Measurements from ENCODE around the gene ELN. TPM values are rescaled to one million over a fixed set of nuclear protein-coding genes. Genes with fewer than 3 reads are reported as not detected.
"Not testable (repeated sequence)": the region's sequence is repeated elsewhere in the genome, so short reads cannot be mapped to it uniquely, and the experiment has no call there.

Gene ELN
- total RNA-seq, 2 experiments from 2014 or later = not detected

- Mint-ChIP-seq H3K9me3 (ENCODE audit: insufficient read depth) (no peaks in the 10 kb centered on the region), H3K27me3 (ENCODE audit: low read depth) (no peaks in the 10 kb centered on the region), H3K4me1 (ENCODE audit: low read depth) (peaks cover 23% of the 10 kb centered on the region), H3K36me3 (ENCODE audit: low read depth) (no peaks in the 10 kb centered on the region), H3K27ac (no peak overlapping the region), H3K4me3 (no peak overlapping the region)
- POLR2A ChIA-PET = interaction anchor here (0.7 kb wide), 1 partner anchor 53 kb away, joined by 3 read pairs; no protein-coding TSS in a partner anchor
- ATAC-seq = no peak
- CTCF ChIA-PET = no interaction called here
- DNase-seq = no peak
Observed at GRCh38 chr7:74006032-74006431, 21.9 kb upstream of the ELN start.

DNA sequence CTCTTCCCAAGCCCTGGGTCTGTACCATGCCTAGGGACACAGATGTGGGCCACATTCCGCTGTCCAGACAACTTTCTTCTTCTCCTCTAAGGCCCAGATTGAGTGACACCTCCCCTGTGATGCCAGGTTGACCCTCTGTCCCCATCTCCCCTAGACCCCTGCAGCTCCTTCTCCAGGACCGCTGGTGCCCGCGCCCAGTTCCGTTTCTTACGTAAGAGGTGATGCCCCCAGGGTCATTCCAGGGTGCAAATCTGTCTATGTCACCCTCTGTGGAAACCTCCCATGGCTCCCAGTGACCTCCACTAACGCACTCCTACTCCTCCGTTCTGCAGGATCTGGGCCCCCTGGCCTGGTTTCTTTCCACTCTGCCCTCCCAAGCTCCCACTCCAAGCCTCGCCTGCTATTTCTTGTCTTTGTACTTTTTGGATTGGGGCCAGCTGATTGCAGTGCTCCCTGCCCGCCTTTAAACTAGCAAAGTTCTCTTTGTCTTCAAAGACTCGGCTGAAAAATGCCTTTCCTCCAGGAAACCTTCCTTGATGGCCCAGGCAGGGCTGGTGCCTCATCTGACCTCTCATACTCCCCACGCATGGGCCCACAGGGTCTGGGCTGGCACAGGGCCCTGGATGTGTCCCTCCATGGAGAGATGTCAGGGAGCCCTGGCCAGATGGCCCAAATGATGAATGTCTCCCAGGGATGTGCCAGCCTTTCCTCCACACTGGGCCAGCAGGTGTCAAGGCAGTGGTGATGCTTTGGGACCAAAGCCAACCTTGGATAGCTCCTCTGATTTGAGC is 21.3 kb upstream of the ELN start:
- ChIA-PET POLR2A (interaction anchor here (0.7 kb wide), 1 partner anchor 53 kb away, joined by 3 read pairs; no protein-coding TSS in a partner anchor), CTCF (no interaction called here)
- H3K27me3 Mint-ChIP-seq (ENCODE audit: low read depth) = no peaks in the 10 kb centered on the region
- no peaks in the 10 kb centered on the region for H3K9me3 Mint-ChIP-seq (ENCODE audit: insufficient read depth)
- peak overlapping the region; percentile 8 for H3K27ac Mint-ChIP-seq
- no peak overlapping the region for H3K4me3 Mint-ChIP-seq
- ATAC-seq = no peak
- no peaks in the 10 kb centered on the region for H3K36me3 Mint-ChIP-seq (ENCODE audit: low read depth)
- H3K4me1 Mint-ChIP-seq (ENCODE audit: low read depth) = peaks cover 17% of the 10 kb centered on the region
- DNase-seq = no peak

GRCh38 chr7:74007242-74007567 is 20.8 kb upstream of the ELN start:
- ChIA-PET CTCF (no interaction called here), POLR2A (no interaction called here)
- H3K27ac Mint-ChIP-seq = peak overlapping the region; percentile 8
- H3K36me3 Mint-ChIP-seq (ENCODE audit: low read depth) = no peaks in the 10 kb centered on the region
- DNase-seq (no peak), ATAC-seq (no peak)
- H3K9me3 Mint-ChIP-seq (ENCODE audit: insufficient read depth) = no peaks in the 10 kb centered on the region
- H3K4me1 Mint-ChIP-seq (ENCODE audit: low read depth) = peaks cover 12% of the 10 kb centered on the region
- no peaks in the 10 kb centered on the region for H3K27me3 Mint-ChIP-seq (ENCODE audit: low read depth)
- H3K4me3 Mint-ChIP-seq = no peak overlapping the region

- Mint-ChIP-seq H3K4me3 (no peak overlapping the region), H3K36me3 (ENCODE audit: low read depth) (no peaks in the 10 kb centered on the region), H3K27me3 (ENCODE audit: low read depth) (no peaks in the 10 kb centered on the region), H3K4me1 (ENCODE audit: low read depth) (no peaks in the 10 kb centered on the region), H3K27ac (peak overlapping the region; percentile 3), H3K9me3 (ENCODE audit: insufficient read depth) (no peaks in the 10 kb centered on the region)
- CTCF ChIA-PET = no interaction called here
- ATAC-seq (no peak), DNase-seq (no peak)
- POLR2A ChIA-PET = interaction anchor here (0.8 kb wide), 1 partner anchor 567 kb away, joined by 3 read pairs; no protein-coding TSS in a partner anchor
Observed at GRCh38 chr7:74008687-74009086, 19.3 kb upstream of the ELN start.

DNA sequence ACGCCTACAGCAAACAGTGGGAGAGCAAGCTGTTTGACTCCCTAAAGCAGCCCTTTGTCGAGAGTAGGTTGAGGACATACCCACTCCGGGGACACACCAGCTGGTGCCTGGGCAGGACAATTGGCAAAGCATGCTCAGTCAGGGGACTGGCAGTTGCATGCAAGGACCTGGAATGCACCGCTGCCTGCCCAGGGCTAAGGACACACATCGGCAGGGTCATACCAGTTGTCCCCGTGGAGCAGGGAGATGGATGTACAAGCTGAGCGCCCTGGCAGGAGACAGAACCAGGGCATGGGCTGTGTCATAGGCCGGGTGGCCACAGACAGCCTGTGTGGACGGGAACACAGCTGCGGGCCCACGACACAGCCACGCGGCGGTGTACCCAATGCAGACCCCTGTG is 18.3 kb upstream of the ELN start:
- no peak overlapping the region for H3K4me3 Mint-ChIP-seq
- ATAC-seq = no peak
- no peaks in the 10 kb centered on the region for H3K36me3 Mint-ChIP-seq (ENCODE audit: low read depth)
- no peak for DNase-seq
- H3K4me1 Mint-ChIP-seq (ENCODE audit: low read depth) = peaks cover 3% of the 10 kb centered on the region
- POLR2A ChIA-PET = interaction anchor here (0.8 kb wide), 1 partner anchor 566 kb away, joined by 3 read pairs; no protein-coding TSS in a partner anchor
- no peaks in the 10 kb centered on the region for H3K9me3 Mint-ChIP-seq (ENCODE audit: insufficient read depth)
- no peaks in the 10 kb centered on the region for H3K27me3 Mint-ChIP-seq (ENCODE audit: low read depth)
- no peak overlapping the region for H3K27ac Mint-ChIP-seq
- CTCF ChIA-PET = no interaction called here

DNA sequence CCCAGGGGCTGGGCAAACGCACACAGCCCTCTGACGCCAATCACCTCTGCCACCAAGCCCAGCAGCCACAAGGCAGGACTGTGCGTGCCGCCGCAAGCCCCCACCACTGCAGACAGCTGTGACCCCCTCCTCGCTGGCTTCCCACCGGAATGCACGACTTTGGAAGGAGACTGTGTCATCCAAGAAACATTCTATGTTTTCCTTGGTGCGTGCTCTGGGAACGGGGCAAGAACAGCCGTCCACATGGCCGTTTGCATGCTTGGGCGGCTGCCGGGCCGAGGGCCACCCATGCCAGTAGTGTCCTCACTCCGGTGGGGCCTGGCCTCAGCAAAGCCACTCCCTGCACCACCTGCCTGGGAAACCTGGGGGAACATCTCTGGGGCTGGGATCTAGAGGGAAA is 17.6 kb upstream of the ELN start:
- ChIA-PET CTCF (no interaction called here), POLR2A (no interaction called here)
- DNase-seq = no peak
- no peaks in the 10 kb centered on the region for H3K36me3 Mint-ChIP-seq (ENCODE audit: low read depth)
- H3K9me3 Mint-ChIP-seq (ENCODE audit: insufficient read depth) = no peaks in the 10 kb centered on the region
- no peaks in the 10 kb centered on the region for H3K27me3 Mint-ChIP-seq (ENCODE audit: low read depth)
- H3K4me3 Mint-ChIP-seq = no peak overlapping the region
- ATAC-seq = no peak
- no peak overlapping the region for H3K27ac Mint-ChIP-seq
- H3K4me1 Mint-ChIP-seq (ENCODE audit: low read depth) = peaks cover 5% of the 10 kb centered on the region

DNA sequence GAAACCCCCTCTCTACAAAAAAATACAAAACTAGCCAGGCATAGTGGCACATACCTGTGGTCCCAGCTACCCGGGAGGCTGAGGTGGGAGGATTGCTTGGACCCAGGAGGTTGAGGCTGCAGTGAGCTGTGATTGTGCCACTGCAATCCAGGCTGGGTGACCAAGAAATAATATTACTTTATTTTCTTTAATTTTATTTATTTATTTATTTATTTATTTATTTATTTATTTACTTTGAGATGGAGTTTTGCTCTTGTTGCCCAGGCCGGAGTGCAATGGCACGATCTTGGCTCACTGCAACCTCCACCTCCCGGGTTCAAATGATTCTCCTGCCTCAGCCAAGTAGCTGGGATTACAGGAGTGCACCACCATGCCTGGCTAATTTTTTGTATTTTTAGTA is 16.6 kb upstream of the ELN start:
- H3K27me3 Mint-ChIP-seq (ENCODE audit: low read depth); CTCF ChIA-PET; H3K4me1 Mint-ChIP-seq (ENCODE audit: low read depth); H3K27ac Mint-ChIP-seq; DNase-seq; POLR2A ChIA-PET; ATAC-seq; H3K36me3 Mint-ChIP-seq (ENCODE audit: low read depth); H3K4me3 Mint-ChIP-seq; H3K9me3 Mint-ChIP-seq (ENCODE audit: insufficient read depth): not testable (repeated sequence)

- ChIA-PET POLR2A (no interaction called here), CTCF (interaction anchor here (1.4 kb wide), 1 partner anchor 14 kb away, joined by 3 read pairs; no protein-coding TSS in a partner anchor)
- Mint-ChIP-seq H3K36me3 (ENCODE audit: low read depth) (no peaks in the 10 kb centered on the region), H3K27me3 (ENCODE audit: low read depth) (no peaks in the 10 kb centered on the region), H3K27ac (no peak overlapping the region), H3K4me3 (no peak overlapping the region), H3K4me1 (ENCODE audit: low read depth) (peaks cover 5% of the 10 kb centered on the region), H3K9me3 (ENCODE audit: insufficient read depth) (no peaks in the 10 kb centered on the region)
- no peak for DNase-seq
- ATAC-seq = peak; percentile 39
Observed at GRCh38 chr7:74012842-74013249, 15.1 kb upstream of the ELN start.

- Mint-ChIP-seq H3K4me1 (ENCODE audit: low read depth) (peaks cover 5% of the 10 kb centered on the region), H3K9me3 (ENCODE audit: insufficient read depth) (no peaks in the 10 kb centered on the region), H3K27ac (no peak overlapping the region), H3K27me3 (ENCODE audit: low read depth) (no peaks in the 10 kb centered on the region), H3K36me3 (ENCODE audit: low read depth) (no peaks in the 10 kb centered on the region), H3K4me3 (no peak overlapping the region)
- no peak for DNase-seq
- POLR2A ChIA-PET = interaction anchor here (0.7 kb wide), 1 partner anchor 33 kb away, joined by 3 read pairs; no protein-coding TSS in a partner anchor
- no peak for ATAC-seq
- CTCF ChIA-PET = interaction anchor here (1.2 to 2.8 kb wide), 3 partner anchors 13 to 34 kb away, joined by 3 to 14 read pairs (median 5); no protein-coding TSS in a partner anchor
Observed at GRCh38 chr7:74013539-74014272, 14.3 kb upstream of the ELN start.

DNA sequence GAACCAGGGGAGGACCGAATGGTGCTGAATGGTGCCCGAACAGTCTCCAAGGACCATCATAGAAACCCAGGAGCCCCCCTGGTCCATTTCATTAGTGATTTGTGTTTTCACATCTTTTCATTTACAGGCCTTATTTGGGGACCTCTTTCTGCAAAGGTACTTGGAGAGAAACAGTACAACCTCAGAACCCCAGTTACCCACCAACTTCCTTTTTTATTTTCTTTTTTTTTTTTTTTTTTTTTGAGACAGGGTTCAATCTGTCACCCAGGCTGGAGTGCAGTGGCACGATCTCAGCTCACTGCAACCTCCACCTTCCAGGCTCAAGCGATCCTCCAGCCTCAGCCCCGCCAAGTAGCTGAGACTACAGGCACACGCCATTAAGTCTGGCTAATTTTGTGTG is 13.0 kb upstream of the ELN start:
- DNase-seq (no peak), ATAC-seq (no peak)
- H3K4me1 Mint-ChIP-seq (ENCODE audit: low read depth) = peaks cover 5% of the 10 kb centered on the region
- no peaks in the 10 kb centered on the region for H3K36me3 Mint-ChIP-seq (ENCODE audit: low read depth)
- H3K27me3 Mint-ChIP-seq (ENCODE audit: low read depth) = no peaks in the 10 kb centered on the region
- ChIA-PET CTCF (interaction anchor here (1.2 to 2.8 kb wide), 3 partner anchors 10 to 36 kb away, joined by 3 to 14 read pairs (median 5); no protein-coding TSS in a partner anchor), POLR2A (no interaction called here)
- no peaks in the 10 kb centered on the region for H3K9me3 Mint-ChIP-seq (ENCODE audit: insufficient read depth)
- H3K27ac Mint-ChIP-seq = no peak overlapping the region
- no peak overlapping the region for H3K4me3 Mint-ChIP-seq

DNA sequence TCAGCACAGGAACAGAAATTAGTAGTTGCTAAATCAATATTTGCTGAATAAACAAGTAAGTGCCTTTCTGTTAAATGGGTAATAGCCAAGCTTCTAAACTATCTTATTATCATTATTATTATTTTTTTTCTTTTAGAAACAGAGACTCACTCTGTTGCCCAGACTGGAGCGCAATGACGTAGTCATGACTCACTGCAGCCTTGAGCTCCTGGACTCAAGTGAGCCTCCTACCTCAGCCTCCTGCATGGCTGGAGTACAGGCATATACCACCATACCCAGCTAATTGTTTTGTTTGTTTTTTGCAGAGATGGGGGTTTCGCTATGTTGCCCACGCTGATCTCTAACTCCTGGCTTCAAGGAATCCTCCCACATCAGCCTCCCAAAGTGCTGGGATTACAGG is 12.3 kb upstream of the ELN start:
- CTCF ChIA-PET = interaction anchor here (1.2 to 2.8 kb wide), 2 partner anchors 9 to 11 kb away, joined by 3 to 14 read pairs; no protein-coding TSS in a partner anchor
- no peak overlapping the region for H3K27ac Mint-ChIP-seq
- H3K9me3 Mint-ChIP-seq (ENCODE audit: insufficient read depth) = no peaks in the 10 kb centered on the region
- peaks cover 5% of the 10 kb centered on the region for H3K4me1 Mint-ChIP-seq (ENCODE audit: low read depth)
- no peak overlapping the region for H3K4me3 Mint-ChIP-seq
- POLR2A ChIA-PET = no interaction called here
- H3K27me3 Mint-ChIP-seq (ENCODE audit: low read depth) = no peaks in the 10 kb centered on the region
- H3K36me3 Mint-ChIP-seq (ENCODE audit: low read depth) = no peaks in the 10 kb centered on the region
- DNase-seq (no peak), ATAC-seq (no peak)

- ChIA-PET POLR2A (no interaction called here), CTCF (interaction anchor here (1.7 kb wide), 1 partner anchor 9 kb away, joined by 8 read pairs; no protein-coding TSS in a partner anchor)
- ATAC-seq (no peak), DNase-seq (no peak)
- Mint-ChIP-seq H3K27me3 (ENCODE audit: low read depth) (no peaks in the 10 kb centered on the region), H3K4me1 (ENCODE audit: low read depth) (peaks cover 5% of the 10 kb centered on the region), H3K9me3 (ENCODE audit: insufficient read depth) (no peaks in the 10 kb centered on the region), H3K4me3 (no peak overlapping the region), H3K36me3 (ENCODE audit: low read depth) (no peaks in the 10 kb centered on the region), H3K27ac (no peak overlapping the region)
Observed at GRCh38 chr7:74017125-74017524, 10.8 kb upstream of the ELN start.
